GM23248 (cell line): ENCODE results near the gene NR2F2. TPM values are rescaled to one million over a fixed set of nuclear protein-coding genes. Genes with fewer than 3 reads are reported as not detected.

Experiments used
- DNase-seq: peaks from one replicate; pipeline ENCODE4 v3.0.0-alpha.2; 2015
- H2AFZ ChIP-seq: fragments of 200-600 bp; sonication (generic); 2 replicates; pipeline ENCODE4 v1.6.1; 2016; ENCODE audit warnings: antibody characterized with exemption
- H3F3A ChIP-seq: fragments of 200-600 bp; sonication (generic); 2 replicates; pipeline ENCODE4 v1.6.1; 2016; ENCODE audit warnings: mild to moderate bottlenecking, antibody characterized with exemption, mixed run types; ENCODE audit not compliant: insufficient read depth
- H3K27ac ChIP-seq: fragments of 200-600 bp; sonication (generic); 2 replicates; pipeline ENCODE4 v1.5.1; 2016; ENCODE audit warnings: mild to moderate bottlenecking
- H3K27me3 ChIP-seq: fragments of 200-600 bp; sonication (generic); replicated peaks from 2 replicates; pipeline ENCODE4 v1.6.1; 2016; ENCODE audit warnings: mild to moderate bottlenecking; ENCODE audit not compliant: insufficient read depth
- H3K36me3 ChIP-seq: fragments of 200-600 bp; sonication (generic); 2 replicates; pipeline ENCODE4 v1.6.1; 2016; ENCODE audit warnings: low read depth, mild to moderate bottlenecking
- H3K4me1 ChIP-seq: fragments of 200-600 bp; sonication (generic); 2 replicates; pipeline ENCODE4 v1.6.1; 2016; ENCODE audit warnings: mild to moderate bottlenecking; ENCODE audit not compliant: insufficient read depth
- H3K4me2 ChIP-seq: fragments of 200-600 bp; sonication (generic); one replicate; pipeline ENCODE4 v1.6.1; 2016; ENCODE audit warnings: mild to moderate bottlenecking; ENCODE audit not compliant: unreplicated experiment
- H3K4me3 ChIP-seq: fragments of 200-600 bp; sonication (generic); 2 replicates; pipeline ENCODE4 v1.5.1; 2016; ENCODE audit warnings: mild to moderate bottlenecking
- H3K79me2 ChIP-seq: fragments of 200-600 bp; sonication (generic); 2 replicates; pipeline ENCODE4 v1.6.1; 2016; ENCODE audit warnings: mild to moderate bottlenecking; ENCODE audit not compliant: insufficient read depth
- H3K9ac ChIP-seq: fragments of 200-600 bp; sonication (generic); 2 replicates; pipeline ENCODE4 v1.6.1; 2016; ENCODE audit warnings: mild to moderate bottlenecking
- H3K9me2 ChIP-seq: fragments of 200-600 bp; sonication (generic); 2 replicates; pipeline ENCODE4 v1.6.1; 2016; ENCODE audit warnings: mixed run types, mild to moderate bottlenecking, moderate library complexity; ENCODE audit not compliant: insufficient read depth
- H3K9me3 ChIP-seq: fragments of 200-600 bp; sonication (generic); one replicate; pipeline ENCODE4 v1.6.1; 2017; ENCODE audit warnings: low read depth
- H4K20me1 ChIP-seq: fragments of 200-600 bp; sonication (generic); 2 replicates; pipeline ENCODE4 v1.6.0; 2016; ENCODE audit not compliant: insufficient read depth
- EZH2 ChIP-seq: fragments of 200-600 bp; sonication (generic); IDR thresholded peaks from 2 replicates; pipeline ENCODE4 v1.6.1; 2018; ENCODE audit warnings: antibody characterized with exemption, mild to moderate bottlenecking; ENCODE audit not compliant: insufficient read depth, poor library complexity, severe bottlenecking
- EZH2phosphoT487 ChIP-seq: fragments of 200-600 bp; sonication (generic); IDR thresholded peaks from 2 replicates; pipeline ENCODE4 v1.6.1; 2018; ENCODE audit warnings: antibody characterized with exemption, moderate library complexity, mild to moderate bottlenecking, low read depth; ENCODE audit not compliant: insufficient read depth
- WGBS, 2 experiments: methylation state at CpG; one replicate each; pipeline ENCODE4 v1.1.6; 2015 to 2017; ENCODE audit warnings: low lambda C conversion rate in 2 of 2, low coverage in 1 of 2; ENCODE audit errors: missing lambda C conversion rate in 2 of 2; 5-methylcytosine and 5-hydroxymethylcytosine counted together
- in situ Hi-C: fragments of 300-500 bp; cut with MboI; formaldehyde crosslinking; loops from 2 replicates; pipeline ENCODE4 v1.15.0; 2020
- polyA plus RNA-seq: library from polyadenylated mRNA; unstranded; fragments of >200 nt; fragmentation: Nextera tagmentation; extraction: Ambion mirVana; gene quantifications from 2 replicates; pipeline ENCODE4 v1.2.1, GENCODE V29; 2016
- total RNA-seq: library from RNA; depleted of rRNA; stranded (reverse); fragments of >200 nt; shearing (Covaris generic); gene quantifications from 2 replicates; pipeline ENCODE4 v1.2.3, GENCODE V29; 2014

NR2F2 gene
- total and polyA plus RNA-seq, 2 experiments from 2014 or later, result 5.9 to 23.8 TPM

- Histone ChIP-seq H2AFZ (no peak overlapping the region), H3K36me3 (no peaks in the 10 kb centered on the region), H3K79me2 (no peaks in the 10 kb centered on the region), H3K4me1 (0 out of 2 replicates have a peak, but pooled peaks cover 3% of the 10 kb centered on the region), H3K27me3 (peaks cover 23% of the 10 kb centered on the region; the same call in 1 of the 2 replicates), H3K4me2 (no peak overlapping the region), H3K27ac (no peak overlapping the region), H3K4me3 (no peak overlapping the region), H3F3A (no peaks in the 10 kb centered on the region), H4K20me1 (no peaks in the 10 kb centered on the region), H3K9me2 (no peaks in the 10 kb centered on the region), H3K9ac (no peak overlapping the region), H3K9me3 (no peaks in the 10 kb centered on the region)
- no peak for TF ChIP-seq EZH2
- TF ChIP-seq EZH2phosphoT487, result no peak
- no peak for DNase-seq
- in situ Hi-C loops, result loop anchor here (25.0 kb wide), 2 partner anchors 871 to 1704 kb away; no protein-coding TSS in a partner anchor
- WGBS, 2 experiments, result 34 to 43% methylated on average over 21 to 22 of the region's 22 CpGs
These were observed 36.0 kb downstream of the NR2F2 start for GRCh38 chr15:96366526-96366877.

DNA sequence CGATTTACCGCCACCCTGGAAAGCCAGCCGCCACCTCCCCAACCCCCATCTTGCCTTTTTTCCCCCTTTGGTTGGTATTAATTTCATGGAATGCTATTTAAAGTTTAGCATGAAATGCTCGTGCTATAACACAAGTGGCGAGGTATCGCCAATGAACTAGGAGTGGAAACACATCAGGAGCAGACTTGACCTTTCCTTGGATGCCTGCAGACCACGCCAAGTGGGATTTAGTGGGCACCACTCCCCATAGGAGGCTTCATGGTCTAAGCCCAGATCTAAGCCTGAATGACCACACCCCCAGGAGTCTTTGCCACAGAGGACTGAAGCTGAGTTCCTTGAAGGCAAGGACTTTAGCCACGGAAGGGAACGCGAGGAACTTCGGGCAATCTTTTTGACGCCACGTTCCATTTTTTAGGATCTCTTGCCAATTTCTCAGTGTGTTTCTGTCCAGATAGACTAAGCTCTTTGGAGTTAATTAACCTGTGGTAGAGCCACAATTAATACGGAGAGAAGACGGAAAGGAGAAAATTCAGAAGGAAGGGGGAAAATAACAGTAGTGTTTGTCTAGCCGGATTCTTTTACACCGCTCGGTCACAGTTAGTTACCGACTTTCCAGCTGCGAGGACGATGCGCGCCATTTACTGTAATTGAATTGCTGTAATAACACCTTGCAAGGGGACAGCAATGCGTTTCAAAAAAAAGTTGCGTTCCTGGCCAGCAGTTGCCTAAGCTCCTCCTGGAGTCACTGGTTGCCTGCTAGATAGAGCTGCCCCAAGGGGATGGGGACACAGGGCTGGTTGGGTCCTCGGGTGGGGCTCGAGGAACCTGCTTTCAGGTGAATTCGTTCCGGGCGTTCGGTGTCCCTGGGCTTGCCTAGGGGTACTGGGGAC, 37.1 kb downstream of the NR2F2 start:
- no peak overlapping the region for H3K27ac ChIP-seq
- in situ Hi-C loops, result loop anchor here (25.0 kb wide), 2 partner anchors 870 to 1705 kb away; no protein-coding TSS in a partner anchor
- no peaks in the 10 kb centered on the region for H3K9me2 ChIP-seq
- H3K9ac ChIP-seq, result no peak overlapping the region
- peak; percentile 71 for TF ChIP-seq EZH2
- TF ChIP-seq EZH2phosphoT487, result 0 out of 2 replicates have a peak, but pooled peaks have one; percentile 30
- DNase-seq, result peak; percentile 31
- H3K9me3 ChIP-seq, result no peaks in the 10 kb centered on the region
- no peaks in the 10 kb centered on the region for H3K36me3 ChIP-seq
- H3K4me3 ChIP-seq, result peak overlapping the region; percentile 51
- H3K4me1 ChIP-seq, result 0 out of 2 replicates have a peak, but pooled peaks cover 3% of the 10 kb centered on the region
- H3K79me2 ChIP-seq, result no peaks in the 10 kb centered on the region
- no peaks in the 10 kb centered on the region for H4K20me1 ChIP-seq
- 0 out of 2 replicates have a peak overlapping the region, but pooled peaks have one; percentile 42 for H2AFZ ChIP-seq
- peak overlapping the region; percentile 29 for H3K4me2 ChIP-seq
- H3K27me3 ChIP-seq, result peaks cover 23% of the 10 kb centered on the region; the same call in 1 of the 2 replicates
- H3F3A ChIP-seq, result no peaks in the 10 kb centered on the region
- 15 to 16% methylated on average over 31 of the region's 31 CpGs for WGBS, 2 experiments

GRCh38 chr15:96369351-96369750, 38.9 kb downstream of the NR2F2 start:
- no peak for DNase-seq
- in situ Hi-C loops, result loop anchor here (25.0 kb wide), 2 partner anchors 868 to 1707 kb away; no protein-coding TSS in a partner anchor
- H3K9me3 ChIP-seq, result no peaks in the 10 kb centered on the region
- no peaks in the 10 kb centered on the region for H3K79me2 ChIP-seq
- no peak overlapping the region for H3K4me3 ChIP-seq
- H3F3A ChIP-seq, result no peaks in the 10 kb centered on the region
- H3K27ac ChIP-seq, result no peak overlapping the region
- TF ChIP-seq EZH2phosphoT487, result no peak
- no peak for TF ChIP-seq EZH2
- peaks cover 23% of the 10 kb centered on the region; the same call in 1 of the 2 replicates for H3K27me3 ChIP-seq
- H3K36me3 ChIP-seq, result no peaks in the 10 kb centered on the region
- no peak overlapping the region for H2AFZ ChIP-seq
- H4K20me1 ChIP-seq, result no peaks in the 10 kb centered on the region
- WGBS, 2 experiments, result 77 to 83% methylated on average over 19 of the region's 19 CpGs
- no peak overlapping the region for H3K9ac ChIP-seq
- 0 out of 2 replicates have a peak, but pooled peaks cover 3% of the 10 kb centered on the region for H3K4me1 ChIP-seq
- no peak overlapping the region for H3K4me2 ChIP-seq
- H3K9me2 ChIP-seq, result no peaks in the 10 kb centered on the region

- DNase-seq, result no peak
- Histone ChIP-seq H3K9me3 (no peaks in the 10 kb centered on the region), H3K27ac (no peak overlapping the region), H3K4me1 (0 out of 2 replicates have a peak, but pooled peaks cover 3% of the 10 kb centered on the region), H3K79me2 (no peaks in the 10 kb centered on the region), H3K36me3 (no peaks in the 10 kb centered on the region), H3K27me3 (peaks cover 23% of the 10 kb centered on the region; the same call in 1 of the 2 replicates), H2AFZ (no peak overlapping the region), H3K9me2 (no peaks in the 10 kb centered on the region), H3K9ac (no peak overlapping the region), H3K4me2 (no peak overlapping the region), H3F3A (no peaks in the 10 kb centered on the region), H3K4me3 (no peak overlapping the region), H4K20me1 (no peaks in the 10 kb centered on the region)
- WGBS, 2 experiments, result 92 to 93% methylated on average over 22 of the region's 22 CpGs
- TF ChIP-seq EZH2phosphoT487 (no peak), EZH2 (no peak)
- in situ Hi-C loops, result loop anchor here (25.0 kb wide), 2 partner anchors 867 to 1708 kb away; no protein-coding TSS in a partner anchor
These were observed 39.5 kb downstream of the NR2F2 start for GRCh38 chr15:96369825-96370621.
